HL-60 (cell line): Measurements from ENCODE around the gene MED16.
"Not testable (repeated sequence)": the region's sequence is repeated elsewhere in the genome, so short reads cannot be mapped to it uniquely, and the experiment has no call there.

ENCODE experiments used
- DNase-seq, 2 experiments: peaks; one replicate each; pipeline ENCODE4 v3.0.0-alpha.2; 2010 to 2020; ENCODE audit warnings: low read depth in 1 of 2, low spot score in 1 of 2
- H3K27ac ChIP-seq: fragments of 250-450 bp; sonication (Bioruptor Pico); replicated peaks from 2 replicates; pipeline ENCODE4 v1.5.1; 2020; ENCODE audit warnings: mild to moderate bottlenecking, moderate library complexity
- H3K27me3 ChIP-seq: fragments of 250-450 bp; sonication (Bioruptor Pico); 2 replicates; pipeline ENCODE4 v1.5.1; 2021; ENCODE audit warnings: mild to moderate bottlenecking, moderate library complexity; ENCODE audit not compliant: insufficient read depth, poor library complexity, severe bottlenecking
- H3K4me3 ChIP-seq: replicated peaks from 2 replicates; pipeline ENCODE4 v1.5.1; 2011; ENCODE audit warnings: mild to moderate bottlenecking, control low read depth, low read length; ENCODE audit not compliant: insufficient read depth
- CTCF ChIP-seq: IDR thresholded peaks from one replicate; pipeline ENCODE4 v1.5.1; 2011; ENCODE audit warnings: low read length, control low read depth, inconsistent platforms; ENCODE audit not compliant: insufficient read depth
- GABPA ChIP-seq: IDR thresholded peaks from 2 replicates; pipeline ENCODE4 v1.6.1; 2012; ENCODE audit warnings: low read depth
- POLR2AphosphoS5 ChIP-seq: IDR thresholded peaks from 2 replicates; pipeline ENCODE4 v1.6.1; 2012; ENCODE audit warnings: low read depth
- SPI1 ChIP-seq: IDR thresholded peaks from 2 replicates; pipeline ENCODE4 v1.6.1; 2012; ENCODE audit warnings: low read depth, mild to moderate bottlenecking, borderline replicate concordance
- TF ChIP-seq, protein P1 (sequence below): IDR thresholded peaks from 2 replicates; pipeline ENCODE4 v1.6.1; 2012; ENCODE audit warnings: low read depth; ENCODE audit not compliant: insufficient replicate concordance

MED16 gene

DNA sequence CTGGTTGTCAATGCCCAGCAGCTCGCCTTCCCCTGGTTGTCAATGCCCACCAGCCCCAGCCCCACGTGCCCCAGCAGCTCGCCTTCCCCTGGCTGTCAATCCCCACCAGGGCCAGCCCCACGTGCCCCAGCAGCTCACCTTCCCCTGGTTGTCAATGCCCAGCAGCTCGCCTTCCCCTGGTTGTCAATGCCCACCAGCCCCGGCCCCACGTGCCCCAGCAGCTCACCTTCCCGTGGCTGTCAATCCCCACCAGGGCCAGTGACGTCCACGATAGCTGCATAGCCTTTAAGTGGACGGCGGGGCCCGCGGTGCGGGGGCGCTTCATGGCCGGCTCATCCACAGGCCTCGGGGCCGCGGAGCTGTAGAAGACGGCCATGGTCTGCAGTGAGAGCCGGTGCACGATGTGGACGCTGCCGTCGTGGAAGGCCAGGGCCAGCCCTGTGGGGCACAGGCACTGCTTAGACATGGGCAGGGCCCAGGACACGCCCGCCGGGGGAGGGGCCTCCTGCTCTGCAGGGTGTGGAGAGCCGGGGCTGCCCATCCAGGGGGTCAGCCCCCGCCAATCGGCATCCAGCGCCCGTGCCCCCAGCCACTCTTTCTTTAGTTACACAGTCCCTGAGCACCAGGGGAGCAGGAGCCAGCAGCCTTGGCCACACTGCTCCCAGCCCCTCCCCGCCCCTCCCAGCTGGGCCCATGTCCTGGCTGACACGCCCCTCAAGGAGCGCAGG, 13.1 kb downstream of the MED16 start:
- Histone ChIP-seq H3K4me3 (no peak overlapping the region), H3K27ac (no peak overlapping the region), H3K27me3 (no peaks in the 10 kb centered on the region)
- DNase-seq: no peak
- TF ChIP-seq, protein P1, sequence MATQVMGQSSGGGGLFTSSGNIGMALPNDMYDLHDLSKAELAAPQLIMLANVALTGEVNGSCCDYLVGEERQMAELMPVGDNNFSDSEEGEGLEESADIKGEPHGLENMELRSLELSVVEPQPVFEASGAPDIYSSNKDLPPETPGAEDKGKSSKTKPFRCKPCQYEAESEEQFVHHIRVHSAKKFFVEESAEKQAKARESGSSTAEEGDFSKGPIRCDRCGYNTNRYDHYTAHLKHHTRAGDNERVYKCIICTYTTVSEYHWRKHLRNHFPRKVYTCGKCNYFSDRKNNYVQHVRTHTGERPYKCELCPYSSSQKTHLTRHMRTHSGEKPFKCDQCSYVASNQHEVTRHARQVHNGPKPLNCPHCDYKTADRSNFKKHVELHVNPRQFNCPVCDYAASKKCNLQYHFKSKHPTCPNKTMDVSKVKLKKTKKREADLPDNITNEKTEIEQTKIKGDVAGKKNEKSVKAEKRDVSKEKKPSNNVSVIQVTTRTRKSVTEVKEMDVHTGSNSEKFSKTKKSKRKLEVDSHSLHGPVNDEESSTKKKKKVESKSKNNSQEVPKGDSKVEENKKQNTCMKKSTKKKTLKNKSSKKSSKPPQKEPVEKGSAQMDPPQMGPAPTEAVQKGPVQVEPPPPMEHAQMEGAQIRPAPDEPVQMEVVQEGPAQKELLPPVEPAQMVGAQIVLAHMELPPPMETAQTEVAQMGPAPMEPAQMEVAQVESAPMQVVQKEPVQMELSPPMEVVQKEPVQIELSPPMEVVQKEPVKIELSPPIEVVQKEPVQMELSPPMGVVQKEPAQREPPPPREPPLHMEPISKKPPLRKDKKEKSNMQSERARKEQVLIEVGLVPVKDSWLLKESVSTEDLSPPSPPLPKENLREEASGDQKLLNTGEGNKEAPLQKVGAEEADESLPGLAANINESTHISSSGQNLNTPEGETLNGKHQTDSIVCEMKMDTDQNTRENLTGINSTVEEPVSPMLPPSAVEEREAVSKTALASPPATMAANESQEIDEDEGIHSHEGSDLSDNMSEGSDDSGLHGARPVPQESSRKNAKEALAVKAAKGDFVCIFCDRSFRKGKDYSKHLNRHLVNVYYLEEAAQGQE: no peak
- no peak for TF ChIP-seq CTCF
- TF ChIP-seq GABPA: no peak
- TF ChIP-seq POLR2AphosphoS5: no peak
- no peak for TF ChIP-seq SPI1

- DNase-seq, H3K27ac ChIP-seq, H3K4me3 ChIP-seq, H3K27me3 ChIP-seq: not testable (repeated sequence)
Observed at GRCh38 chr19:878751-879561, 14.0 kb downstream of the MED16 start.

DNA sequence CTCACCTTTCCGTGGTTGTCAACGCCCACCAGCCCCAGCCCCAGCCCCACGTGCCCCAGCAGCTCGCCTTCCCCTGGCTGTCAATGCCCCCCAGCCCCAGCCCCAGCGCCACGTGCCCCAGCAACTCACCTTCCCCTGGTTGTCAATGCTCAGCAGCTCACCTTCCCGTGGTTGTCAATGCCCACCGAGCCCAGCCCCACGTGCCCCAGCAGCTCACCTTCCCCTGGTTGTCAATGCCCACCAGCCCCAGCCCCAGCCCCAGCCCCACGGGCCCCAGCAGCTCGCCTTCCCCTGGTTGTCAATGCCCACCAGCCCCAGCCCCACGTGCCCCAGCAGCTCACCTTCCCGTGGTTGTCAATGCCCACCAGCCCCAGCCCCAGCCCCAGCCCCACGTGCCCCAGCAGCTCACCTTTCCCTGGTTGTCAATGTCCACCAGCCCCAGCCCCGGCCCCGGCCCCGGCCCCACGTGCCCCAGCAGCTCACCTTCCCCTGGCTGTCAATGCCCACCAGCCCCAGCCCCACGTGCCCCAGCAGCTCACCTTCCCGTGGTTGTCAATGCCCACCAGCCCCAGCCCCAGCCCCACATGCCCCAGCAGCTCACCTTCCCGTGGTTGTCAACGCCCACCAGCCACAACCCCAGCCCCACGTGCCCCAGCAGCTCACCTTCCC, 14.9 kb downstream of the MED16 start:
- not testable (repeated sequence) for H3K27ac ChIP-seq, H3K27me3 ChIP-seq, DNase-seq, H3K4me3 ChIP-seq

GRCh38 chr19:876780-877314, 16.1 kb downstream of the MED16 start:
- TF ChIP-seq CTCF (no peak), POLR2AphosphoS5 (no peak), SPI1 (no peak), GABPA (no peak)
- TF ChIP-seq, protein P1: no peak
- Histone ChIP-seq H3K4me3 (no peak overlapping the region), H3K27me3 (no peaks in the 10 kb centered on the region), H3K27ac (no peak overlapping the region)
- DNase-seq: no peak
